NCI-H226 (cell line): Measurements from ENCODE around the gene C2orf68.
"Not testable (repeated sequence)": the region's sequence is repeated elsewhere in the genome, so short reads cannot be mapped to it uniquely, and the experiment has no call there.

Source experiments
- DNase-seq: peaks from one replicate; pipeline ENCODE4 v3.0.0-alpha.2; 2015

Gene C2orf68

GRCh38 chr2:85628658-85629057 is 16.8 kb upstream of the C2orf68 start:
- DNase-seq = no peak

- no peak for DNase-seq
These were observed 12.1 kb upstream of the C2orf68 start for GRCh38 chr2:85623991-85624390.

GRCh38 chr2:85621338-85621737 is 9.5 kb upstream of the C2orf68 start:
- DNase-seq = no peak

- no peak for DNase-seq
These were observed 7.8 kb upstream of the C2orf68 start for GRCh38 chr2:85619617-85620016.

- not testable (repeated sequence) for DNase-seq
These were observed 5.9 kb upstream of the C2orf68 start for GRCh38 chr2:85617723-85618122.

- no peak for DNase-seq
These were observed 3.5 kb upstream of the C2orf68 start for GRCh38 chr2:85615413-85615728.

- not testable (repeated sequence) for DNase-seq
These were observed 2.9 kb upstream of the C2orf68 start for GRCh38 chr2:85614757-85615156.

- no peak for DNase-seq
These were observed 2.0 kb upstream of the C2orf68 start for GRCh38 chr2:85613717-85614515.

- DNase-seq = no peak
These were observed 605 bp downstream of the C2orf68 start for GRCh38 chr2:85611217-85611704.

- DNase-seq = no peak
These were observed 4.3 kb downstream of the C2orf68 start for GRCh38 chr2:85607268-85608215.

- no peak for DNase-seq
These were observed 5.8 kb downstream of the C2orf68 start for GRCh38 chr2:85606116-85606455.

- DNase-seq = no peak
These were observed 6.3 kb downstream of the C2orf68 start for GRCh38 chr2:85605406-85606115.

- no peak for DNase-seq
These were observed 7.1 kb downstream of the C2orf68 start for GRCh38 chr2:85604568-85605339.

GRCh38 chr2:85604133-85604444 is 7.8 kb downstream of the C2orf68 start:
- DNase-seq = not testable (repeated sequence)

- peak; percentile 77 for DNase-seq
These were observed 9.2 kb downstream of the C2orf68 start, which contains the start of gene TMEM150A for GRCh38 chr2:85602476-85603234. Gene TMEM150A (minus strand): TSS chr2:85602698. CDS start chr2:85601948, 750 bp downstream.

- peak; percentile 26 for DNase-seq
These were observed 9.9 kb downstream of the C2orf68 start for GRCh38 chr2:85601771-85602475.

GRCh38 chr2:85600951-85601770 is 10.7 kb downstream of the C2orf68 start:
- no peak for DNase-seq

- no peak for DNase-seq
These were observed 11.7 kb downstream of the C2orf68 start for GRCh38 chr2:85600235-85600575.

- DNase-seq = no peak
These were observed 12.2 kb downstream of the C2orf68 start for GRCh38 chr2:85599468-85600234.
